Astrocyte (in vitro differentiated cells and primary cell): ENCODE results near the gene GPATCH3. TPM values are rescaled to one million over a fixed set of nuclear protein-coding genes. Genes with fewer than 3 reads are reported as not detected.

Experiments
- DNase-seq: peaks from one replicate; pipeline ENCODE4 v3.0.0-alpha.2; 2010; ENCODE audit warnings: low read depth
- FAIRE-seq: peaks from 2 replicates; lab custom pipeline; 2011; peaks lifted over from hg19 to GRCh38; lab: Jason Lieb, UNC
- H2AFZ ChIP-seq: 2 replicates; pipeline ENCODE4 v1.6.0; 2012; ENCODE audit warnings: low read depth, low read length, inconsistent platforms
- H3K27ac ChIP-seq: 2 replicates; pipeline ENCODE4 v1.5.1; 2011; ENCODE audit warnings: low read depth, low read length, inconsistent platforms
- H3K27me3 ChIP-seq: 2 replicates; pipeline ENCODE4 v1.6.0; 2011; ENCODE audit warnings: low read length, inconsistent platforms; ENCODE audit not compliant: insufficient read depth
- H3K36me3 ChIP-seq: 2 replicates; pipeline ENCODE4 v1.5.1; 2011; ENCODE audit warnings: low read length, inconsistent platforms; ENCODE audit not compliant: insufficient read depth
- H3K4me1 ChIP-seq: 2 replicates; pipeline ENCODE4 v1.5.1; 2011; ENCODE audit warnings: low read length, inconsistent platforms; ENCODE audit not compliant: insufficient read depth
- H3K4me2 ChIP-seq: 2 replicates; pipeline ENCODE4 v1.6.0; 2012; ENCODE audit warnings: low read length, inconsistent platforms
- H3K4me3 ChIP-seq: 2 replicates; pipeline ENCODE4 v1.5.1; 2011; ENCODE audit warnings: low read depth, mild to moderate bottlenecking, low read length, inconsistent platforms; ENCODE audit not compliant: insufficient read depth
- H3K79me2 ChIP-seq: 2 replicates; pipeline ENCODE4 v1.6.0; 2012; ENCODE audit warnings: mild to moderate bottlenecking, low read length, inconsistent platforms; ENCODE audit not compliant: insufficient read depth
- H3K9ac ChIP-seq: 2 replicates; pipeline ENCODE4 v1.6.0; 2012; ENCODE audit warnings: mild to moderate bottlenecking, low read length, inconsistent platforms
- H3K9me3 ChIP-seq: 2 replicates; pipeline ENCODE4 v1.5.1; 2012; ENCODE audit warnings: low read depth, mild to moderate bottlenecking, low read length, inconsistent platforms; ENCODE audit not compliant: insufficient read depth
- H4K20me1 ChIP-seq: 2 replicates; pipeline ENCODE4 v1.6.0; 2012; ENCODE audit warnings: low read length, inconsistent platforms; ENCODE audit not compliant: insufficient read depth
- H3K27ac Mint-ChIP-seq: one replicate; pipeline ENCODE4 v1.8.0; 2021; ENCODE audit warnings: mild to moderate bottlenecking, mixed read lengths; ENCODE audit not compliant: unreplicated experiment
- H3K27me3 Mint-ChIP-seq: one replicate; pipeline ENCODE4 v1.8.0; 2021; ENCODE audit warnings: low read depth, mixed read lengths; ENCODE audit not compliant: unreplicated experiment
- H3K36me3 Mint-ChIP-seq: one replicate; pipeline ENCODE4 v1.8.0; 2021; ENCODE audit warnings: low read depth, mixed read lengths; ENCODE audit not compliant: unreplicated experiment
- H3K4me1 Mint-ChIP-seq: one replicate; pipeline ENCODE4 v1.8.0; 2021; ENCODE audit warnings: low read depth, mixed read lengths; ENCODE audit not compliant: unreplicated experiment
- H3K4me3 Mint-ChIP-seq: one replicate; pipeline ENCODE4 v1.8.0; 2021; ENCODE audit warnings: mild to moderate bottlenecking, moderate library complexity, mixed read lengths; ENCODE audit not compliant: unreplicated experiment
- H3K9me3 Mint-ChIP-seq: one replicate; pipeline ENCODE4 v1.8.0; 2021; ENCODE audit warnings: mild to moderate bottlenecking, mixed read lengths; ENCODE audit not compliant: unreplicated experiment
- CTCF ChIP-seq: IDR thresholded peaks from 2 replicates; pipeline ENCODE4 v1.5.1; 2011; ENCODE audit warnings: low read depth, mild to moderate bottlenecking, inconsistent platforms, low read length, moderate library complexity; ENCODE audit not compliant: insufficient read depth
- EZH2 ChIP-seq: IDR thresholded peaks from 2 replicates; pipeline ENCODE4 v1.6.1; 2012; ENCODE audit warnings: mild to moderate bottlenecking, low read length, inconsistent platforms; ENCODE audit not compliant: insufficient read depth
- total RNA-seq: library from RNA; stranded (reverse); gene quantifications from 2 replicates; pipeline ENCODE4 v1.2.1, GENCODE V29; 2021

Gene GPATCH3
- total RNA-seq, 1 donor from 2014 or later, result 12.8 TPM

DNA sequence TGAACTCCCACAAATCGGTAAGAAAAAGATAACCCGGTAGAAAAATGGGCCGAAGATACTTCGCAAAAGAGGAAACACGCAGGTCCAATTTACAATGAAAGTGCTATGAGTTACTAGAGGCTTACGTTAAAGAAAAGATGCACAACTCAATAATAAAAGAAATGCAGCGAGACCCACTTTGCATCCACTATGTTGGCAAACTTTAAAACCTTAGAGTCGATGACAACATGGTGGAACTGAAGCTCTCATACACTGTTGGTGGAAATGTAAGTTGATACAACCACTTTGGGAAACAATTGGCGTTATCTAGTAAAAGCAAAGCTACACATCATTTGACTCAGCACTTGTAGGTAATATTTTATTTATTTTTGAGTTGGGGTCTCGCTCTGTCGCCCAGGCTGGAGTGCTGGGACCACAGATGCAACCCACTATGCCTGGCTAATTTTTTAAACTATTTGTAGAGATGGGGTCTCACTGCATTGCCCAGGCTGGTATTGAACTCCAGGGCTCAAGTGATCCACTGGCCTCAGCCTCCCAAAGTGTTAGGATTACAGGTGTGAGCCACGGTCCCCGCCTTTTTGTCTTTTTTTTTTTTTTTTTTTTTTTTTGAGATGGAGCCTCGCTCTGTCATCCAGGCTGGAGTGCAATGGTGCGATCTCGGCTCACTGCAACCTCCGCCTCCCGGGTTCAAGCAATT, 696 bp upstream of the GPATCH3 start:
- no peaks in the 10 kb centered on the region for H4K20me1 ChIP-seq
- H2AFZ ChIP-seq, result peak overlapping the region; percentile 78
- H3K4me3 ChIP-seq, result peak overlapping the region; percentile 79
- FAIRE-seq (peak; percentile 45), DNase-seq (no peak)
- peaks cover 12% of the 10 kb centered on the region for H3K4me1 ChIP-seq
- peaks cover 1% of the 10 kb centered on the region for H3K36me3 ChIP-seq
- H3K27ac ChIP-seq, result peak overlapping the region; percentile 88
- peak overlapping the region; percentile 92 for H3K4me2 ChIP-seq
- H3K27ac Mint-ChIP-seq, result peak overlapping the region; percentile 83
- H3K9me3 ChIP-seq, result no peaks in the 10 kb centered on the region
- no peak for TF ChIP-seq CTCF
- no peak for TF ChIP-seq EZH2
- H3K27me3 ChIP-seq, result no peaks in the 10 kb centered on the region
- no peaks in the 10 kb centered on the region for H3K9me3 Mint-ChIP-seq
- H3K9ac ChIP-seq, result peak overlapping the region; percentile 93
- peak overlapping the region; percentile 95 for H3K4me3 Mint-ChIP-seq
- peaks cover 33% of the 10 kb centered on the region for H3K79me2 ChIP-seq
- H3K4me1 Mint-ChIP-seq, result peaks cover 4% of the 10 kb centered on the region
- H3K27me3 Mint-ChIP-seq, result no peaks in the 10 kb centered on the region
- H3K36me3 Mint-ChIP-seq, result no peaks in the 10 kb centered on the region

DNA sequence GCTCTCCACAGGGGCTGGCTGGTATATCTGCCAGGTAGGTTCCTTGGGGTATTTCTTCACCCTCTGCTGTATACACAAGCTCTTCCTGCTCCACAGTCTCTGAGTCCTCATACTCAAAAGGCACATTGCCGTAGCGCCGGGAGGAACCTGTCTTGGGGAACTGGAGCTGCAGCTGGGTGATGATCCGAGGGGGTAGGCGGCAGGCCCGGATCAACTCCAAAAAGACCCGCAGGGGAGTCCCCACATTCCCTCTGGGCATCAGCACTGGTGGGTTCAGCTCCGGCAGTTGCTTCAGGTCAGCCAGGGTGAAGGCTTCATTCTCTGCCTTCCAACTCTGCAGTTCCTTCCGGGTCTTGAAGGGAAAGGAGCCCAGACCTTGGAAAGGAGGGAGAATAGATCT, 2.9 kb downstream of the GPATCH3 start:
- no peak for DNase-seq
- Mint-ChIP-seq H3K36me3 (peaks cover 13% of the 10 kb centered on the region), H3K4me1 (peaks cover 4% of the 10 kb centered on the region), H3K27me3 (no peaks in the 10 kb centered on the region), H3K9me3 (no peaks in the 10 kb centered on the region), H3K27ac (no peak overlapping the region), H3K4me3 (no peak overlapping the region)
- H2AFZ ChIP-seq, result no peak overlapping the region
- H3K36me3 ChIP-seq, result peaks cover 21% of the 10 kb centered on the region
- TF ChIP-seq EZH2, result no peak
- no peak for TF ChIP-seq CTCF
- no peaks in the 10 kb centered on the region for H3K9me3 ChIP-seq
- FAIRE-seq, result no peak
- H3K4me3 ChIP-seq, result no peak overlapping the region
- H3K4me2 ChIP-seq, result no peak overlapping the region
- H3K27me3 ChIP-seq, result no peaks in the 10 kb centered on the region
- H3K27ac ChIP-seq, result no peak overlapping the region
- H3K4me1 ChIP-seq, result peaks cover 12% of the 10 kb centered on the region
- peaks cover 44% of the 10 kb centered on the region for H3K79me2 ChIP-seq
- H4K20me1 ChIP-seq, result peaks cover 5% of the 10 kb centered on the region
- no peak overlapping the region for H3K9ac ChIP-seq

- H3K4me1 Mint-ChIP-seq, result peaks cover 9% of the 10 kb centered on the region
- no peak overlapping the region for H3K9ac ChIP-seq
- H3K27ac ChIP-seq, result no peak overlapping the region
- no peak overlapping the region for H2AFZ ChIP-seq
- H3K36me3 Mint-ChIP-seq, result peaks cover 15% of the 10 kb centered on the region
- no peaks in the 10 kb centered on the region for H3K27me3 ChIP-seq
- no peaks in the 10 kb centered on the region for H3K9me3 Mint-ChIP-seq
- DNase-seq, result no peak
- H3K36me3 ChIP-seq, result peaks cover 24% of the 10 kb centered on the region
- peaks cover 41% of the 10 kb centered on the region for H3K79me2 ChIP-seq
- H4K20me1 ChIP-seq, result peaks cover 9% of the 10 kb centered on the region
- TF ChIP-seq EZH2 (no peak), CTCF (no peak)
- H3K9me3 ChIP-seq, result no peaks in the 10 kb centered on the region
- H3K4me1 ChIP-seq, result peaks cover 16% of the 10 kb centered on the region
- no peak overlapping the region for H3K4me3 ChIP-seq
- no peak overlapping the region for H3K27ac Mint-ChIP-seq
- H3K4me2 ChIP-seq, result no peak overlapping the region
- H3K4me3 Mint-ChIP-seq, result peak overlapping the region; percentile 50
- no peaks in the 10 kb centered on the region for H3K27me3 Mint-ChIP-seq
- no peak for FAIRE-seq
These were observed 6.0 kb downstream of the GPATCH3 start for GRCh38 chr1:26894263-26894662.
